ENCODE measurements around the gene PAK6. TPM values are rescaled to one million over a fixed set of nuclear protein-coding genes. Genes with fewer than 3 reads are reported as not detected.

Gene PAK6
- total and polyA plus RNA-seq, 2 experiments from 2014 or later, result 2.4 to 20.0 TPM

GRCh38 chr15:40232625-40233070, 6.2 kb upstream of the PAK6 start:
- peak; percentile 26 for ATAC-seq

GRCh38 chr15:40233727-40234577, 4.9 kb upstream of the PAK6 start:
- no peak overlapping the region for H2AFZ ChIP-seq
- peaks cover 21% of the 10 kb centered on the region; the same call in 1 of the 2 replicates for H3F3A ChIP-seq (replicated peaks; ENCODE audit: low read depth)
- no peaks in the 10 kb centered on the region for H3K9me3 Mint-ChIP-seq
- peaks cover 18% of the 10 kb centered on the region for H3K4me1 Mint-ChIP-seq
- H3K79me2 ChIP-seq (replicated peaks; ENCODE audit: insufficient read depth), result 0 out of 2 replicates have a peak, but pooled peaks cover 3% of the 10 kb centered on the region
- H3K36me3 ChIP-seq (ENCODE audit: insufficient read depth), result peaks cover 8% of the 10 kb centered on the region
- peak overlapping the region; percentile 45; the same call in 1 of the 2 replicates for H3K27ac ChIP-seq (ENCODE audit: low read depth)
- peak overlapping the region; percentile 81 for H3K27ac Mint-ChIP-seq
- ATAC-seq, result no peak
- peaks cover 13% of the 10 kb centered on the region for H3K27me3 Mint-ChIP-seq (ENCODE audit: insufficient read depth, low read depth, poor library complexity)
- no peak overlapping the region for H3K4me2 ChIP-seq
- no peaks in the 10 kb centered on the region for H4K20me1 ChIP-seq (replicated peaks; ENCODE audit: insufficient read depth)
- H3K4me1 ChIP-seq (ENCODE audit: insufficient read depth), result peaks cover 7% of the 10 kb centered on the region
- no peaks in the 10 kb centered on the region for H3K9me2 ChIP-seq (ENCODE audit: insufficient read depth)
- H3K4me3 ChIP-seq, result no peak overlapping the region
- H3K36me3 Mint-ChIP-seq (ENCODE audit: low read depth), result peaks cover 3% of the 10 kb centered on the region; the same call in 1 of the 3 replicates
- H3K4me3 Mint-ChIP-seq, result no peak overlapping the region
- no peak for DNase-seq (ENCODE audit: low spot score)
- H3K27me3 ChIP-seq (ENCODE audit: insufficient read depth), result peaks cover 8% of the 10 kb centered on the region; the same call in 1 of the 2 replicates
- no peak for TF ChIP-seq REST (IDR thresholded peaks at IDR 0.05; ENCODE audit: unreplicated experiment)
- no peak for TF ChIP-seq ZNF462 (CRISPR knock-in tag; IDR thresholded peaks at IDR 0.05)
- TF ChIP-seq ZNF114 (CRISPR knock-in tag; IDR thresholded peaks at IDR 0.05), result no peak
- no peak for TF ChIP-seq NANOG (IDR thresholded peaks at IDR 0.05; ENCODE audit: borderline replicate concordance)
- TF ChIP-seq CREB1 (CRISPR knock-in tag; IDR thresholded peaks at IDR 0.05; ENCODE audit: low read depth), result no peak

More at GRCh38 chr15:40232625-40233070, 6.2 kb upstream of the PAK6 start:
- Histone ChIP-seq H3K36me3 (ENCODE audit: insufficient read depth) (peaks cover 8% of the 10 kb centered on the region), H3K27ac (ENCODE audit: low read depth) (no peak overlapping the region), H3K27me3 (ENCODE audit: insufficient read depth) (peaks cover under 1% of the 10 kb centered on the region; the same call in 1 of the 2 replicates), H3F3A (replicated peaks; ENCODE audit: low read depth) (peaks cover 22% of the 10 kb centered on the region; the same call in 1 of the 2 replicates), H3K4me2 (no peak overlapping the region), H3K9me2 (ENCODE audit: insufficient read depth) (no peaks in the 10 kb centered on the region), H4K20me1 (replicated peaks; ENCODE audit: insufficient read depth) (no peaks in the 10 kb centered on the region), H3K79me2 (replicated peaks; ENCODE audit: insufficient read depth) (0 out of 2 replicates have a peak, but pooled peaks cover 3% of the 10 kb centered on the region), H3K4me3 (no peak overlapping the region), H2AFZ (no peak overlapping the region), H3K4me1 (ENCODE audit: insufficient read depth) (no peaks in the 10 kb centered on the region)
- TF ChIP-seq EZH2 (IDR thresholded peaks at IDR 0.05; ENCODE audit: low read depth, unreplicated experiment) (no peak), ETS1 (IDR thresholded peaks at IDR 0.05) (no peak), ZNF114 (CRISPR knock-in tag; IDR thresholded peaks at IDR 0.05) (no peak), ZNF331 (CRISPR knock-in tag; IDR thresholded peaks at IDR 0.05; ENCODE audit: low read depth) (no peak)
- H3K36me3 Mint-ChIP-seq (ENCODE audit: low read depth), result peaks cover 11% of the 10 kb centered on the region; the same call in 2 of the 3 replicates
- H3K4me3 Mint-ChIP-seq, result no peak overlapping the region
- peaks cover 5% of the 10 kb centered on the region for H3K27me3 Mint-ChIP-seq (ENCODE audit: insufficient read depth, low read depth, poor library complexity)
- no peaks in the 10 kb centered on the region for H3K9me3 Mint-ChIP-seq
- peaks cover 5% of the 10 kb centered on the region for H3K4me1 Mint-ChIP-seq
- H3K27ac Mint-ChIP-seq, result no peak overlapping the region
- no peak for DNase-seq (ENCODE audit: low spot score)

All from GM23338 (cell line).